ENCODE results near the gene MPPED1. TPM values are rescaled to one million over a fixed set of nuclear protein-coding genes. Genes with fewer than 3 reads are reported as not detected.

Gene MPPED1
- total RNA-seq, 1 experiment from 2014 or later: 0.28 TPM

DNA sequence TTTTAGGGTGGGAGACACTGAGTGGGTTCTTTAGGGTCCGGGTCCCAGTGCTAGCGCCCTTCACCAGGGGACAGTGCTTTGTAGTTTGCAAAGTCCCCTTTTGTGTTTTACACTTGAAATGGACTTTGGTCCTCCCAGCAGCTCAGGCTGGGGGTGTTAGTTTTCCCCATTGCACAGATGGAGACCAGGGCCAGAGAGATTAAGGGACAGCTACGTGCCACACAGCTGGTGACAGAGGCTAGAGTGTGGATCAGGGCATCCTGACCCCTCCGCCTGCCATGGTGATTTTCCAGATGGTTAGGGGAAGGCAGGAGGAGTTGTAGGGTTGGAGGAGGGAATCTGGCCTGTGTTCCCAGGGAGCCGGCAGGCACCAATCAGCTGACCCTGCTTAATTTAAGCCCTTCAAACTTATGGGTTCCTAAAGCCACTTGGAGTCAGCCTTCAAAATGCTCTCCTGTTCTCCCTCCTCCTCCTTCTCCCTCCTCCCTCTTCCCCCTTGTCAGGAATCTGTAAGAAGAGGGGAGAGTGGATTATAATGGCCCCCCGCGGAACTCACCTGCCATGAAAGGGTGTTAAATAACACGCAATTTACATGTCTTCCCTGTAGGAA, 22.5 kb upstream of the MPPED1 start:
- Histone ChIP-seq H3K56ac (ENCODE audit: insufficient read length, low read depth, low read length) (no peak overlapping the region), H2AFZ (ENCODE audit: low read length) (no peak overlapping the region), H3K27ac (ENCODE audit: insufficient read length, low read depth, low read length) (no peak overlapping the region), H3T11ph (ENCODE audit: low read length) (no peak overlapping the region), H3K79me1 (ENCODE audit: insufficient read depth, low read depth, low read length, poor library complexity, severe bottlenecking) (no peaks in the 10 kb centered on the region), H3K27me3 (ENCODE audit: insufficient read depth, low read length) (no peaks in the 10 kb centered on the region), H3K79me2 (ENCODE audit: insufficient read depth, low read length) (no peaks in the 10 kb centered on the region), H3K4me2 (ENCODE audit: insufficient read depth, insufficient read length, low read length) (no peak overlapping the region), H3K14ac (ENCODE audit: insufficient read depth, low read length) (no peak overlapping the region), H2BK12ac (ENCODE audit: insufficient read length, low read depth, low read length) (no peak overlapping the region), H3K4me1 (ENCODE audit: insufficient read depth, low read length) (no peaks in the 10 kb centered on the region), H2BK15ac (ENCODE audit: low read depth, low read length) (no peak overlapping the region), H4K5ac (ENCODE audit: insufficient read length, low read depth, low read length) (no peak overlapping the region), H3K9me3 (ENCODE audit: control insufficient read depth, low read depth, low read length) (no peaks in the 10 kb centered on the region), H4K91ac (ENCODE audit: insufficient read length, low read depth, low read length) (no peak overlapping the region), H3K9ac (ENCODE audit: extremely low read depth, insufficient read length, low read length) (no peak overlapping the region), H3K23me2 (ENCODE audit: insufficient read length, low read depth, low read length, poor library complexity, severe bottlenecking) (peaks cover 4% of the 10 kb centered on the region), H3K4ac (ENCODE audit: low read depth, low read length) (no peak overlapping the region), H2BK120ac (ENCODE audit: low read depth, low read length, poor library complexity, severe bottlenecking) (no peak overlapping the region), H2BK5ac (ENCODE audit: insufficient read length, low read length) (no peak overlapping the region), H2AK5ac (ENCODE audit: insufficient read length, low read length) (no peak overlapping the region), H2BK20ac (ENCODE audit: low read depth, low read length, poor library complexity, severe bottlenecking) (no peak overlapping the region), H4K8ac (replicated peaks; ENCODE audit: insufficient read length, low read depth, low read length) (no peak overlapping the region), H3K23ac (ENCODE audit: insufficient read length, low read depth, low read length) (no peak overlapping the region), H3K18ac (ENCODE audit: insufficient read length, low read depth, low read length) (peak overlapping the region; percentile 17), H4K20me1 (ENCODE audit: control insufficient read depth, insufficient read depth, insufficient read length) (no peaks in the 10 kb centered on the region)
- Mint-ChIP-seq H3K9me3 (peaks cover 0 to 6% of the 10 kb centered on the region in 2 experiments; a peak in 3 of 5 replicates), H3K4me3 (no peak overlapping the region), H3K27ac (no peak overlapping the region), H3K4me1 (peaks cover 15 to 38% of the 10 kb centered on the region in 2 experiments), H3K36me3 (ENCODE audit: insufficient read depth in 1 of 3, low read depth in 3 of 3) (peaks cover 0 to 4% (median 0%) of the 10 kb centered on the region in 3 experiments; a peak in 1 of 7 replicates), H3K27me3 (ENCODE audit: low read depth) (peaks cover 42% of the 10 kb centered on the region)
- TF ChIP-seq, protein P1, sequence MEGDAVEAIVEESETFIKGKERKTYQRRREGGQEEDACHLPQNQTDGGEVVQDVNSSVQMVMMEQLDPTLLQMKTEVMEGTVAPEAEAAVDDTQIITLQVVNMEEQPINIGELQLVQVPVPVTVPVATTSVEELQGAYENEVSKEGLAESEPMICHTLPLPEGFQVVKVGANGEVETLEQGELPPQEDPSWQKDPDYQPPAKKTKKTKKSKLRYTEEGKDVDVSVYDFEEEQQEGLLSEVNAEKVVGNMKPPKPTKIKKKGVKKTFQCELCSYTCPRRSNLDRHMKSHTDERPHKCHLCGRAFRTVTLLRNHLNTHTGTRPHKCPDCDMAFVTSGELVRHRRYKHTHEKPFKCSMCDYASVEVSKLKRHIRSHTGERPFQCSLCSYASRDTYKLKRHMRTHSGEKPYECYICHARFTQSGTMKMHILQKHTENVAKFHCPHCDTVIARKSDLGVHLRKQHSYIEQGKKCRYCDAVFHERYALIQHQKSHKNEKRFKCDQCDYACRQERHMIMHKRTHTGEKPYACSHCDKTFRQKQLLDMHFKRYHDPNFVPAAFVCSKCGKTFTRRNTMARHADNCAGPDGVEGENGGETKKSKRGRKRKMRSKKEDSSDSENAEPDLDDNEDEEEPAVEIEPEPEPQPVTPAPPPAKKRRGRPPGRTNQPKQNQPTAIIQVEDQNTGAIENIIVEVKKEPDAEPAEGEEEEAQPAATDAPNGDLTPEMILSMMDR (conservative IDR thresholded peaks at IDR 0.05): no peak
- DNase-seq: no peak
- no CpG with 5 or more reads among the region's 8 CpGs for WGBS (ENCODE audit: extremely low coverage, insufficient read length, low lambda C conversion rate)

All from H9 (cell line).